Posterior cingulate gyrus (tissue), 11 donors: ENCODE data around the gene ENTPD2.

Source experiments
- DNase-seq, 10 donors: peaks; one replicate each; pipeline versions ENCODE4 v3.0.0 to v3.0.0-alpha.2; 2020 to 2021; ENCODE audit warnings: mixed read lengths in 3 of 10
- intact Hi-C: fragments of 100-400 bp; cut with DNase I; formaldehyde crosslinking; loops from one replicate; pipeline ENCODE4 v1.15.1; 2023

Gene ENTPD2

DNA sequence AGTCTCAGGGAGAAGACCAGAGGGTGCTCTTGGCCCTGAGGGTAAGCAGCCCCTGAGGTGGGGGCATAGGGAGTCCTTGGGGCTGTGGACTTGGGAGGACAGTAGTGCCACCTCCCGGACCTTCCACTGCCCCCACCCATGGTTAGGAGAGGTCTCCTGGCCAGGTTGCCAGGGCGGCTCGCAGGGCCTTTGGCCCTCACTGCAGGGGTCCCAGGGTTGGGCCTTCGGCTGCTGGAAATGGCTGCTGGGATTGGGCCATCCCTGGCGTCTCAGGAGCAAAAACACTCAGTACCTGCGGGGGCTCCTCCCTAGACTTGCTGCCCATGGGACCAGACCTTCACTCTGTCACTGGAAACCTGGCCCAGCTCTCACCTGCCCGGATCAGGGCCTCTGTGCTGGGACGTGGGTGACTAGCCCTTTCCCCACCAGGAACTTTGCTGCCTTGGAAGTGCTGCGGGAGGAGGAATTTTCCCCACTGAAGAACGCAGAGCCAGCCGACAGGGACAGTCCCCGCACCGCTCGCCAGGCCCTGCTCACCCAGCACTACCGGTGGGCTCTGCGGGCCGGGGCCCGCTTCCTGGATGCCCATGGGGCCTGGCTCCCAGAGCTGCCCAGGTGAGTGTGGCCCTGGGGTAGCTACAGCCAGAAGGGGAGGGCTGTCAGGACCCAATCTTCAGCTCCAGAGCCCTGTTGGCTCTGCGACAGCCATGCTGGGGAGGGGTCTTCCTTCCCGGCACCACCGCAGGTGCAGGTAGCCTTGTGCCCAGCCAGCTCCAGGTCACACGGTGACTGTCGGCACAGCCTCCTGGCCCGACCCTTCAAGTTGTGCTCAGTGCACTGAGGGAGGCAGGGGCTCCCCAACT is 26.6 kb upstream of the ENTPD2 start:
- intact Hi-C loops = no loop called here
- DNase-seq = peak in 1 of 10 donors; percentile 72

DNA sequence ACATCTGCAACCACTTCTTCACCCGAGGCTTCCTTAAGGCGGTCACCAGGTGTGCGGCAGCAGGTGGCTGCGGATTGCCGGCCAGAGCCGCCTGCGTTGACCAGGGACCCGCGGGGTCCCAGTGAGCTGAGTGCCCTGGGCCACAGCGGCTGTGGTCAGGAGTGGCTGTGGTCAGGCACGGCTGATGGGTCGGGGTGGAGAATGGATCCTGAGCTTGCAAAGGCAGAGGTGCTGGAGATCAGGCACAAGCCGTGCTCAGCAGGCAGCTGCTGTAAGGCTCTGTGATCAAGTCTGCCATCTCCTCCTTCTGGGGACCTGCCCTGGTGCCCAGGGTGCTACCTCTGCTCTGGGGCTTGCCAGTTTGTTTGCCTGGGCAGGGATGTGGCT is 25.5 kb upstream of the ENTPD2 start:
- peak in 1 of 10 donors; percentile 79 for DNase-seq
- intact Hi-C loops = no loop called here

DNA sequence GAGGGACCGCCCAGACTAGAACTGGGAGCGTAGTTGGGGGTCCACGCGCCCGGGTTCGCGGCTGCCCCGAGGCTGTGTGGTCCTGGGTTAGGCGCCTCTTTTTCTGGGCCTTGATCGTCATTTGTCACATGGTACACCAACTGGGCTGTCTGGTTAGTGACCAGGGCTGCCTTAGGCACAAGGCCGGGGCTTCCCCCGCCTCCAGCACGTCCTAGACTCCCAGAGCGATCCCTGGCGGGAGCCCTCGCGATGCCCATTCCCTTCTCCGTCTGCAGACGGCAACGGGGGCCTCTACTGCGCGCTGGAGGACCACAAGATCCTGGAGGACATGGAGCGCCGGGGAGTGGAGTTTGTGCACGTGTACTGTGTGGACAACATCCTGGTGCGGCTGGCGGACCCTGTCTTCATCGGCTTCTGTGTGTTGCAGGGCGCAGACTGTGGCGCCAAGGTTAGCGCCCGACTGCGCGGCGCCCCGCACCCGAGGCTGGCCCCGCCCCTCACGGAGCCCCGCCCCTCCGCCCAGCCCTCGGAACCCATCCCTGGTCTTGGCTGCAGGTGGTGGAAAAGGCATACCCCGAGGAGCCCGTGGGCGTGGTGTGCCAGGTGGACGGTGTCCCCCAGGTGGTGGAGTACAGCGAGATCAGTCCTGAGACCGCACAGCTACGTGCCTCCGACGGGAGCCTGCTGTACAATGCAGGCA is 25.0 kb upstream of the ENTPD2 start:
- DNase-seq = peak in 1 of 10 donors; percentile 69
- intact Hi-C loops = no loop called here

DNA sequence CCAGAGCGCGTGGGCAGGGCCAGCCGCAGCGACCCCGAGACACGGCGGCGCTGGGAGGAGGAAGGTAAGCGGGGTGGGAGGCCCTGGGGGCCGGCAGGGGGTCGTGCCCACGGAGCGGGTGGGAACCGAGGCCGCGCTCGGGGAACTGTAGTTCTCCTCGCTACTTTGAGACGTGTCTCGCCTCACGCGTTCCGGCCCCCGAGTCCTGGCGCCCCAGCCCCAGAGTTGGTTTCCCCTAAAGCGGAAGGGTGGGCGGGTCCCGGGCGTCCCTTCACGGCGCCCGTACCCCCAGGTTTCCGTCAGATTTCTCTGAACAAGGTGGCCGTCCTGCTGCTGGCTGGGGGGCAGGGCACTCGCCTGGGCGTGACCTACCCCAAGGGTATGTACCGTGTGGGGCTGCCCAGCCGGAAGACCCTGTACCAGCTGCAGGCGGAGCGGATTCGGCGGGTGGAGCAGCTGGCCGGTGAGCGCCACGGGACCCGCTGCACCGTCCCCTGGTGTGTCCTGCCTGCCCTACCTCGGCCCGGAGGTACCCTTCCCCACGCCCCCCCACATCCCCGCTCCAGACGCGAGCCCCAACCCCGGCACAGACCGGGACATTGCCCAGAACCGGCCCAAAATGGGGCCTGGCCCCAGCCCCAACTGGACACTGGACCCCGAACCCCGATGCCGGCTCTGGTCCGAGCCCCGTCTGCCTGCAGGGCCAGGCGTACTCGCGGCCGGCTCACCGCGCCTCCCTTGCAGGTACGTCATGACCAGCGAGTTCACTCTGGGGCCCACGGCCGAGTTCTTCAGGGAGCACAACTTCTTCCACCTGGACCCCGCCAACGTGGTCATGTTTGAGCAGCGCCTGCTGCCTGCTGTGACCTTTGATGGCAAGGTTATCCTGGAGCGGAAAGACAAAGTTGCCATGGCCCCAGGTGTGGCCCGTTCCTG is 24.2 kb upstream of the ENTPD2 start:
- peak in 1 of 10 donors; percentile 89 for DNase-seq
- intact Hi-C loops = no loop called here

DNA sequence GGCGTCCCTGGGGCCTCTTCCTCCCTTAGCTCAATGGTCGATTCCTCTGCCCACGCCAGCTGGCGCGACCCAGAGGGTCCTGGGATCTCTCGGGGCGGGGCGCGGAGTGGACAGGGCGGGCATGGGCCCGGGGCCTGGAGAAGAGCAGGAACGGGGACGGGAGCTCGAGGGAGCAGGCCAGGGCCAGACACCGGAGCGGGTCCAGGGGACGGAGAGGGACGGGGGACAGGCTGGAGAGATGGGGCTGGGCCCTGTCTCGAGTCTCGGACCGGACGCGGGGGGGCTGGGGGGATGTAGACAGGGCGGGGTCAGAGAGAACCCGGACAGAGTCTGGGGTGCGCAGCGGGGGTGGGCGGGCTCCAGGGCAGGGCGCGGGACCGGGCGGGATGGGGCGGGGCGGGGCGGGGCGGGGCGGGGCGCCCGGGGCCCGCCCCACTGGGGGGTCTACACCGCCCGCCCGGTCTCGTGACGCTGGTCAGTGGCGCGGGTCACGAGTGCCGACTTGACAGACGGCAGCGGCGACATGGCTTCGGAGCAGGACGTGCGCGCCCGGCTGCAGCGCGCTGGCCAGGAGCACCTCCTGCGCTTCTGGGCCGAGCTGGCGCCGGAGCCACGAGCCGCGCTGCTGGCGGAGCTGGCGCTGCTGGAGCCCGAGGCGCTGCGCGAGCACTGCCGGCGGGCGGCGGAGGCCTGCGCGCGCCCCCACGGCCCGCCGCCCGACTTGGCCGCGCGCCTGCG is 23.3 kb upstream of the ENTPD2 start, which contains the start of gene UAP1L1:
Gene UAP1L1 (plus strand): TSS at position 508 of the 738 bp plus-strand sequence. CDS start 16 bp downstream, at position 524.
- intact Hi-C loops = no loop called here
- peak; percentile 75 to 98 (median 83) for DNase-seq

DNA sequence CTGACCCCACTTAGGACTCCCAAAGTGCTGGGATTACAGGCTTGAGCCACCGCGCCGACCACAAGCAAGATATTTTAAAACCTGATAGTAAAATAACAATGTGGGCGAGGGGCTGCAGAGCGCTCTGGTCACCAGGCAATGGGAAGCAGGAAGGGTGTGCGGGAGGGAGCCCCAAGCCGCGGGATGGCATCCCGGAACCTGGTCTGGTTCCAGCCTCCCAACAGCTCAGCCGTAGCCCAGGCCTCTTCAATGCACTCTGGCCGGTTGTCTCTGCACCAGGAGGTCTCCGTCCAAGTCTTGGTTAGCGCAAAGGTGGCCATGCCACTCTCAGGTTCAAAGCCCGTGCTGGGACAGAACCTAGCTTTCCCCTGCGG is 22.8 kb upstream of the ENTPD2 start:
- no peak for DNase-seq
- intact Hi-C loops = no loop called here

DNA sequence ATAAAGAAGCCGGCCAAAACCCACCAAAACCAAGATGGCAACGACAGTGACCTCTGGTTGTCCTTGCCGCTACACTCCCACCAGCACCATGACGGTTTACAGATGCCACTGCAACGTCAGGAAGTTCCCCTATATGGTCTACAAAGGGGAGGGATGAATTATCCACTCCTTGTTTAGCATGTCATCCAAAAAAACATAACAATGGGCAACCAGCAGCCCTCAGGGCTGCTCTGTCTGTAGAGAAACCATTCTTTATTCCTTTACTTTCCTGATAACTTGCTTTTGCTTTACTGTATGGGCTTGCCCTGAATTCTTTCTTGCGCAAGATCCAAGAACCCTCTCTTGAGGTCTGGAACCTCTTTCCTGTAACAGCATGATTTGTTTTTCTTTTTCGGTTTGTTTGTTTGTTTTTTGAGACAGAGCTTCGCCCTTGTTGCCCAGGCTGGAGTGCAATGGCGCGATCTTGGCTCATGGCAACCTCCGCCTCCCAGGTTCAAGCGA is 21.5 kb upstream of the ENTPD2 start:
- intact Hi-C loops = no loop called here
- no peak for DNase-seq

DNA sequence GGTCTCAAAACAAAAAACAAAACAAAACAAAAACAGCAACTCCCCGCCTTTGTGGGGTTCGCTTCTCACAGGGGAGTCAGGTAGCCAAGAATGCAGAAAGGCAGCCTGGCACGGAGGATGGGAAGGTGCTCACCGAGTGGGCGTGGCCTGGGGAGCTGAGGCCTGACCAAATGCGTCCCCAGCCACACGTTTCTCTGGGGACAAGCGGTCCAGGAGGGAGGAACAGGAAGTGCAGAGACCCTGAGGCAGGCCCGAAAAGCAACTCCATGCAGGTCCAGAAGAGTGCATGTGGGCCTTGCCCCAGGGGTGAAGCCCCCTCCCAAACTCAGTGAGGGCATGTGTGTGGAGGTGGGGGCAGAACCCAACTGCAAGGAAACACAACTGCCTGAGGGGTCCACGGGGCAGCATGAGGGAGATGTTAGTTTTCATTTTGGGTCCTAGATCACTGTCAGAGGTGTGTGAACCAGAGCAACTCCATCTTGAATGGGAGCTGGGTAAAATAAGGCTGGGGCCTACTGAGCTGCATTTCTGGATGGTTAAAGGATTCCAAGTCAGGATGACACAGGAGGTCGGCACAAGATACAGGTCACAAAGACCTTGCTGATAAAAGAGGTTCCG is 20.9 kb upstream of the ENTPD2 start:
- peak in 1 of 10 donors; percentile 57 for DNase-seq

DNA sequence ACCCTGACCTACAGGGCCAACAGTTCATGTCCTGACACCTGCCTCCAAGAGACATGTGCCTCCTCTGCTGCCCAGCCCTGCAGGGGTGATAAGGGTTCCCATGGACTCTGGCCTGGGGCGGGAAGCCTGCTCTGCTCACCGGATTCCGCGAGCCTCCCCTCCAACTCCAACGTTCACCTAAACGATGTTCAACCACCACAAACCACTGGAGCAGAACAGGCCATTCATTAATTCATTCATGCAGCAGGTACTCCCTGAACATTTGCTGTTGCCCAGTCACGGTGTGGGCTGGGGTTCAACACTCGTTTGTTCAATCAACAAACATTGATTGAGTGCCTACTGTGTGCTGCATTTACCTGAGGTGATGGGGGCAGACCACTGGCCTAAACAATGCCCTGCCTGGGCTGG is 20.1 kb upstream of the ENTPD2 start:
- DNase-seq = peak in 1 of 10 donors; percentile 49
- intact Hi-C loops = no loop called here

More for the DNA sequence above, 20.9 kb upstream of the ENTPD2 start:
- intact Hi-C loops = no loop called here

DNA sequence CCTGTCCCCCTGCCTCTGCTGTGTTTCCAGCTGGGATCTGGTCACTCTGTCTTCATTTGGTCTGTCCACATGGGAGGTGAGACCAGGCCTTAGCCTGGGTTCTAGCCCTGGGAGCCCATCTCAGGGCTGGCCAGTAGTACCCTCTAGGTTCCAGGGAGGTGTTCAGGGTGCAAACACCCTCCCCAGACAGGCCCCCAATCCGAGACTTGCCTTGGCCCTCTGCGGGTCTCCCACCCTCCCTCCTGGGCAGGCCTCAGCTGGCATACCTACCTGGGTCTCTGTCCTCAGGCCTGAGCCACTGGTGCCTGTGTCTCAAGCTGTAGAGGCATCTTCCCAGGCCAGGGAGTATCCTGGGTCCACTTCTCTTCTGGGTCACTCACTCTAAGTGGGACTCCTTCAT is 17.4 kb upstream of the ENTPD2 start:
- DNase-seq = peak in 1 of 10 donors; percentile 55
- intact Hi-C loops = no loop called here

DNA sequence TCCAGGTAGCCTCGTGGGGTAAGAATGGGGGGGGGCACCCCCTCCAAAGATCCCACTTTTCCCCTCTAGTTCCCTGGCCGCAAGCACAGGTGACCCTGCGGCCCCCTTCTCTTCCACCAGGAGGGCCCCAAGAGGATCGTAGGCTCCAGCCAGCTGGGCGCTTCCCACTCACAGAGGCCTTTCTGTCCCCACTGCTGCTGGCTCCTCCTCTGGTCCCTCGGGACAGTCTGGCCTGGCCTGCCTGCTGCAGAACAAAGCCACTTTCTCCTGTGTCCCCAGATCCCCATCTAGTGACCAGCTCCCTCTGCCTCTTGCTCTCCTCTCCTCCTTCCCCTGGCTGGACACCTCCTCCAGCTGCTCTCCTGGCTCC is 17.0 kb upstream of the ENTPD2 start:
- intact Hi-C loops = no loop called here
- peak; percentile 70 to 98 (median 82) for DNase-seq

DNA sequence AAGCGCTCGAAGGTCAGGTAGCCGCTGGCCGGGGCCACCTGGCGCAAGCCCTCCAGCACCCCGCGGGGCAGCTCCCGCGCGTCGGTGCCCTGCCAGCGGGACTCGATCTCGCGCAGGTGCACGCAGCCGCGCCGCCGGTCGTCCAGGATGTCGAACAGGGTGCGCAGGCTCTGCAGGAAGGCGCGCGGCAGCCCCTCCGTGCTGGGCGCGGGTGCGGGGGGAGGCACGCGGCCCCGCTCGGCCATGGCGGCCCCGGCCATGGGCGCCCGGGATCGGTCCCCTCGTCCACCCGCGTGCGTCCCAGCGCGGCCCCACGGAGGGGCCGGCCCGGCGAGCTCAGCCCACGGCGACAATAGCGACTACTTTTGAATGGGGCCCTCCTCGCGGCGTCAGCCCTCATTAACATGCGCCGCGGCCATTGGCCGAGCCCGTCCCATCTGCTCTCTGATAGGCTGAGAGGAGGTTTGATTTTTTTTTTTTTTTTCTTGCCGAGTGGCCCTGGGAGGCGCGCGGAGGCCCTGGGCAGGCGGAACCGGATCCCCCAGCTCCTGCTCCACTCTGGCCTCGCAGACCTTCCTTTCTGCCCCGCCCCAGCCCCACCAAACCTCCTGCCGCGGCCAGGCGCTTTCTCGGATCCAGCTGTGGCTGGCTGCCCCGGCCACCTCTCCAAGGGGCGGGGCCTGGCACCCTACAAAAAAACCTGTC is 16.5 kb upstream of the ENTPD2 start, which contains the start of gene SAPCD2:
Gene SAPCD2 (minus strand): TSS at position 357 of the 705 bp plus-strand sequence. CDS start 97 bp downstream, at position 260.
- intact Hi-C loops = no loop called here
- DNase-seq = peak; percentile 75 to 98 (median 86)

DNA sequence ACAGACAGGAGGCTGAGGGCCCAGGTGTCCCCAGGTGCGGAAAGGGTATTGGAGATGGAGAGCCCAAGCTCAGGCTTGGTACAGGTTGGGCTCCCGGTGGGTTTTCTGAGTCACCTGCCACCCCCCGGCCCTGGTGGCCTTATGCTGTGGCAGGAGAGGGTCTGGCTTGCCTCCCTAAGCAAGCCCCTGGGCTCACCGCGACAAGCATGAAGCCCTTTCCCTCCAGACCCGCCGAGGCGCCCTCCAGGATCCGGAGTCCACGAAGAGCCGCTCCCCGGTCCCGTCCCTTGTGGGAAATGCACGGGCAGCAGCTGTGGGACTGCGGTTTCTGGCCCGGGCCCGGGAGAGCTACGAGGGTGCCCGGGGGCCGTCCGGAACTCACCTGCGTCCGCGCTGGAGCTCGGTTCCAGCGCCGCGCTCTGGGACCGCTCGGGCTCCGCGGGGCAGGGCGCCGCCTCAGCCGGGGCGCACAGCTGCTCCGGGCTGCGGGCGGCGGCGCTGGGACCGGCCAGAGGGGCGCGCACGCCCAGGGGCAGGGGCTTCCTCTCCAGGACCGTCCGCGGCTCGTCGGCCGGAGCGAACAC is 15.7 kb upstream of the ENTPD2 start:
- DNase-seq = peak in 3 of 10 donors; percentile 15 to 86 (median 78)
- intact Hi-C loops = no loop called here

DNA sequence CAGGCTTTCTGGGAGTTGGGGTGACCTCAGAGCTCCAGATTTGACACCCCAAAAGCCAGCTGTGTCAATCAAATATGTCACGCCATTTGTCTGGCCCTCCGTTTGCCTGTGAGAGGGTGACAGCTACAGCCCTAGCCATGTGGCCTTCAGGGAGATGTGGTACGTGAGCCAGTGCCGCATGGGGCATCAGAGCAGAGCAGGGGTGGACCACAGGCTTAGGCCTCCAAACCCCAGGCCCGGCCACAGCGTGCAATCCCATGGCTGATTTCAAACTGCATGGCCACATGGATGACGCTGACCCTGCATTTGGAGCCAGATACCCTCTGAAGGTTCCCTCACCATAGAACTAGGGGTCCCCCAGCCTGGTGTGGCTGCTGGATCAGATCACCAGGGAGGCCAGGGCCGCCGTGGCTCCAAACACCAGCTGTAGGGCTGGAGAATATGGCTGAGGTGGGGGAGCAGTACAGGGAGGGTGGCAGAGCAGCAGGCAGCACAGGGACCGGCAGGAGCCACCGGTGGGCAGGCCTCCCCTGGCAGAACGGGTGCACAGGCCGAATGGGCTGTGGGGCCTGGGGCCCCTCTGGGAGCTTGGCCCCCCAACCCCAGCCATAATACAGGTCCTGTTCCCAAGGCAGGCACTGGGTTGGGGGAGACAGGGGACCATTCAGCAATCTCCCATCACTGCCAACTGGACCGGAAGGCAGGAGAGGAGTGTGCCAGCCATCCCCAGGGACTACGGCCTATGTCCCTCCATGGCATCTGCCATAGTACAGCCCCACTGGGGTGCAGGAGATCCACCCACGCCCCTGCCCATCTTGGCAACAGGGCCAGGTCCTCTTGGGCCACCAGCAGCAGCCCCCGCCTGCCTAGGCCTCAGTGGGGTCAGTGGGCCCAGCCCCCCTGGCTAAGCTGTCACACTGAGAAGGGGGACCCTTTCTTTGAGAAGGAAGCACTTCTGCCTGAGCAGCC is 15.0 kb upstream of the ENTPD2 start:
- DNase-seq = peak in 2 of 10 donors; percentile 8 to 78
- intact Hi-C loops = no loop called here

DNA sequence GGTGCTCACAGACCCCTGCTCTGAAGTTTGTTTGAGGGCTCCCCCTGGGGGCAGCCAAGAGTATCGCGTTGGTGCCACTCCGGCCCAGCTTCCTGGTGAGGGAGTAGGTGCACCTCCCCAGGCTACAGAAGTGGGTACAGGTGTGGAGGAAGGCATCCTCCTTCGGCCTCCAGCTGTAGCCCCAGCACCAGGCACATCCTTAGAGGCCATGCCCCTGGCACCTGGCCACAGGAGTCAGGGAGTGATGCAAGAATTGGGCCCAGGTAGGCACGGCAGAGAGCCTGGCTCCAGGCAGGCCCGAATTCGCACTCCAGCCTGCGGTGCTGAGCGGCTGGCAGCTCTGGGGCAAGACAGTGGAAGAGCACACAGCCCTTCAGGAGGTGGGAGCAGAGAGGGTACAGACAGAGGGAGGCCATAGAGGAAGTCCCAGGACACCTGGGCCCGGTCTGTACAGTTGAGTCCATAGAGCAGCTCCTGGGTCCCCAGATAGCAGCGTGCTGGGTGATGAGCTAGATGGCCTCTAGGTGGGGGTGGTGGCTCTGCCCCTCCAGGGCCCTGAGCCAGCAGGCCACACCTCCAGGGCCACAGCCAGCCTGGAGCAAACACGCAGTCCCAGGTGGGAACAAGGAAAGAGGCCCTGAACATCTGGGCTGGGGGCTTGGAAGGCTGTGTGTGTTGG is 14.1 kb upstream of the ENTPD2 start:
- intact Hi-C loops = no loop called here

More for the DNA sequence above, 14.1 kb upstream of the ENTPD2 start:
- DNase-seq = peak; percentile 70 to 97 (median 84)
